Measurements from ENCODE around the gene ACAT2.
"Not testable (repeated sequence)": the region's sequence is repeated elsewhere in the genome, so short reads cannot be mapped to it uniquely, and the experiment has no call there.

Gene ACAT2

GRCh38 chr6:159732550-159732949, 29.3 kb upstream of the ACAT2 start:
- not testable (repeated sequence) for DNase-seq

- DNase-seq: not testable (repeated sequence)
Measured at GRCh38 chr6:159733395-159733794, 28.4 kb upstream of the ACAT2 start.

GRCh38 chr6:159736908-159737307, 24.9 kb upstream of the ACAT2 start:
- no peak for DNase-seq

GRCh38 chr6:159739341-159739740, 22.5 kb upstream of the ACAT2 start:
- DNase-seq: no peak

- DNase-seq: no peak
Measured at GRCh38 chr6:159742165-159742564, 19.7 kb upstream of the ACAT2 start.

- DNase-seq: no peak
Measured at GRCh38 chr6:159745081-159745480, 16.8 kb upstream of the ACAT2 start.

- no peak for DNase-seq
Measured at GRCh38 chr6:159746759-159747158, 15.1 kb upstream of the ACAT2 start.

- DNase-seq: not testable (repeated sequence)
Measured at GRCh38 chr6:159748127-159748526, 13.7 kb upstream of the ACAT2 start.

- no peak for DNase-seq
Measured at GRCh38 chr6:159751448-159751847, 10.4 kb upstream of the ACAT2 start.

GRCh38 chr6:159753081-159753872, 8.6 kb upstream of the ACAT2 start:
- DNase-seq: no peak

GRCh38 chr6:159754401-159754800, 7.4 kb upstream of the ACAT2 start:
- no peak for DNase-seq

GRCh38 chr6:159754959-159755914, 6.6 kb upstream of the ACAT2 start:
- no peak for DNase-seq

GRCh38 chr6:159756508-159756907, 5.3 kb upstream of the ACAT2 start:
- no peak for DNase-seq

GRCh38 chr6:159758031-159759001, 3.5 kb upstream of the ACAT2 start:
- no peak for DNase-seq

GRCh38 chr6:159759645-159760044, 2.2 kb upstream of the ACAT2 start:
- DNase-seq: no peak

GRCh38 chr6:159760602-159761057, 1.2 kb upstream of the ACAT2 start:
- no peak for DNase-seq

GRCh38 chr6:159761129-159761872, 544 bp upstream of the ACAT2 start:
- DNase-seq: no peak

- no peak for DNase-seq
Measured at GRCh38 chr6:159762681-159763293, 942 bp downstream of the ACAT2 start.

GRCh38 chr6:159766906-159767305, 5.1 kb downstream of the ACAT2 start:
- DNase-seq: no peak

GRCh38 chr6:159769470-159769869, 7.6 kb downstream of the ACAT2 start:
- no peak for DNase-seq

GRCh38 chr6:159772196-159772595, 10.4 kb downstream of the ACAT2 start:
- no peak for DNase-seq

All from effector CD8-positive, alpha-beta T cell (primary cell).